Measurements from ENCODE around the gene DAPP1. TPM values are rescaled to one million over a fixed set of nuclear protein-coding genes. Genes with fewer than 3 reads are reported as not detected.

DAPP1 gene
- total RNA-seq, 2 donors from 2014 or later: 1.3 TPM; not detected in 1

DNA sequence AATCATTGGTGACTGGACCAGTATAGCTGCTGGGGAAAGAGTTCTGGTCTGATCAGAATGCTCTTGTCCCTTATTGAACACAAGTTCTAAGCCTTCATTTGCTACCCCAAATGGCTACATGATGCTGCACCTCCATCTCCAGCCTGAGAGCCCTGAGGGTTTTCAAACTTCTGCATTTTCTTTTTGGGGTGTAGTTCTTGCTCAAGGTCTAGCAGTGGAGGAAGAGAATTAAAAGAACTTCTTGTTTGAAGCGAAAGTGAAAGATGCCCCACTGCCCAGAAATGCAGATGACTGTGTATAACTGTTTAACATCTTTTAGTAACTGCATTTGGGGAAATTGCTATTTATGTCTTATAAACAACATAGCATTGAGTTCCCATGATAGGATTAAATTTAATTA is 39.1 kb downstream of the DAPP1 start:
- Histone ChIP-seq H3K27ac (no peak overlapping the region), H3K36me3 (no peaks in the 10 kb centered on the region), H3K9me3 (no peaks in the 10 kb centered on the region), H3K4me1 (no peaks in the 10 kb centered on the region), H3K4me3 (no peak overlapping the region), H3K27me3 (no peaks in the 10 kb centered on the region)
- TF ChIP-seq CTCF (IDR thresholded peaks at IDR 0.05): no peak
- no peak for DNase-seq (ENCODE audit: low spot score)

- Histone ChIP-seq H3K4me1 (no peaks in the 10 kb centered on the region), H3K27me3 (no peaks in the 10 kb centered on the region), H3K36me3 (no peaks in the 10 kb centered on the region), H3K27ac (peak overlapping the region in 1 of 2 donors; percentile 28), H3K4me3 (no peak overlapping the region), H3K9me3 (no peaks in the 10 kb centered on the region)
- no peak for TF ChIP-seq CTCF (IDR thresholded peaks at IDR 0.05)
- DNase-seq (ENCODE audit: low spot score): no peak
Measured at GRCh38 chr4:99856166-99856565, 39.5 kb downstream of the DAPP1 start.

- Histone ChIP-seq H3K4me1 (no peaks in the 10 kb centered on the region), H3K9me3 (no peaks in the 10 kb centered on the region), H3K36me3 (no peaks in the 10 kb centered on the region), H3K4me3 (no peak overlapping the region), H3K27ac (no peak overlapping the region), H3K27me3 (no peaks in the 10 kb centered on the region)
- no peak for TF ChIP-seq CTCF (IDR thresholded peaks at IDR 0.05)
- no peak for DNase-seq (ENCODE audit: low spot score)
Measured at GRCh38 chr4:99857307-99857706, 40.7 kb downstream of the DAPP1 start.

- Histone ChIP-seq H3K4me1 (no peaks in the 10 kb centered on the region), H3K9me3 (no peaks in the 10 kb centered on the region), H3K27ac (no peak overlapping the region), H3K27me3 (no peaks in the 10 kb centered on the region), H3K36me3 (no peaks in the 10 kb centered on the region), H3K4me3 (no peak overlapping the region)
- no peak for TF ChIP-seq CTCF (IDR thresholded peaks at IDR 0.05)
- no peak for DNase-seq (ENCODE audit: low spot score)
Measured at GRCh38 chr4:99859618-99860017, 43.0 kb downstream of the DAPP1 start.

GRCh38 chr4:99860521-99860920 is 43.9 kb downstream of the DAPP1 start:
- H3K4me3 ChIP-seq: no peak overlapping the region
- no peak for DNase-seq (ENCODE audit: low spot score)
- no peak overlapping the region for H3K27ac ChIP-seq
- H3K9me3 ChIP-seq: no peaks in the 10 kb centered on the region
- TF ChIP-seq CTCF (IDR thresholded peaks at IDR 0.05): no peak
- H3K4me1 ChIP-seq: no peaks in the 10 kb centered on the region
- no peaks in the 10 kb centered on the region for H3K27me3 ChIP-seq
- H3K36me3 ChIP-seq: no peaks in the 10 kb centered on the region

DNA sequence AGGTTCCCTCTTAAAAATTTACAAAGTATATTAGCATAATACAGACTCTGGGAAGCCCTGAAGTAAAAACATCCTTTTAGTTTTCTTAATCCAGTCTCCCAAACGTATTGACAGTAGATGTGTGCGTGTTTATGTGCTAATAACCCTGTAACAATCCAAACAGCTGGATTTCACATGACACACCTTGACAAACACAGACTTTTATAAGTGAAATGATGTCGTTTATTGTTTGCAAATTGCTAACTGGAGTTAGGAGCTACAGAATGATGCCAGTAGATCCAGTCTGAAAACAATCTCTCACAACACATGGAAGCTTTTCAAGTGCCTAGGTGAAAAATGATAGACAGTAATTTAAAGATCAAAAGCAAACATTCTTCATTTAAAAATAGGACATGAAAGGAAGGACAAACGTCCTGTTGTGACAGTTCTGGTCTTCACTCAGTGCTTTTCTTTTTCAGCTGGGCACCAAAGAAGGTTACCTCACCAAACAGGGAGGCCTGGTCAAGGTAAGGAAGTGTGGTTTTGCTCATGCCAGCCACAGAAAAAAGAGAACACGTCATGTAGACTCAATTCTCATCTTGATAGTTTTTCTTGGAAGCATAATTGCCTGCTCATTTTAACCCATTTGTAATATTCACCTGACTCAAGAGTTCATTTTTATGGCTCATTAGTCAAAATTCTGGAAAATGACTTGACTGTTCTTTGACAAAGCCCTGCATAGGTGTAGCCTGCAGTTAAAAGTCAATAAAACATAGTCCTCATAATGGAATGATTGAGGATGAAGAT is 44.7 kb downstream of the DAPP1 start:
- TF ChIP-seq CTCF (IDR thresholded peaks at IDR 0.05): no peak
- H3K27me3 ChIP-seq: no peaks in the 10 kb centered on the region
- H3K9me3 ChIP-seq: no peaks in the 10 kb centered on the region
- no peaks in the 10 kb centered on the region for H3K4me1 ChIP-seq
- H3K36me3 ChIP-seq: no peaks in the 10 kb centered on the region
- no peak for DNase-seq (ENCODE audit: low spot score)
- H3K4me3 ChIP-seq: no peak overlapping the region
- no peak overlapping the region for H3K27ac ChIP-seq
